Anterior cingulate cortex (tissue), 58 donors: ENCODE results near the gene DYNC2H1.

ENCODE experiments used
- DNase-seq, 58 donors: peaks; one replicate each; lab custom pipeline; 2025; lab: John Stamatoyannopoulos, UW

The DYNC2H1 gene

GRCh38 chr11:103108933-103109817, at the start of gene DYNC2H1:
DYNC2H1 (plus strand) TSS chr11:103109426; CDS start chr11:103109575, 149 bp downstream.
- DNase-seq, result peak; percentile 20 to 91 (median 77)

- no peak for DNase-seq
These were observed 47.6 kb upstream of the DYNC2H1 start for GRCh38 chr11:103061656-103062055.

GRCh38 chr11:103067118-103067517, 42.1 kb upstream of the DYNC2H1 start:
- DNase-seq, result no peak

- no peak for DNase-seq
These were observed 39.9 kb upstream of the DYNC2H1 start for GRCh38 chr11:103069367-103069766.

- no peak for DNase-seq
These were observed 39.1 kb upstream of the DYNC2H1 start for GRCh38 chr11:103070142-103070541.

- no peak for DNase-seq
These were observed 38.2 kb upstream of the DYNC2H1 start for GRCh38 chr11:103071008-103071407.

GRCh38 chr11:103076361-103076760, 32.9 kb upstream of the DYNC2H1 start:
- no peak for DNase-seq

- no peak for DNase-seq
These were observed 31.7 kb upstream of the DYNC2H1 start for GRCh38 chr11:103077554-103077953.

GRCh38 chr11:103078710-103079109, 30.5 kb upstream of the DYNC2H1 start:
- no peak for DNase-seq

GRCh38 chr11:103079833-103080232, 29.4 kb upstream of the DYNC2H1 start:
- DNase-seq, result no peak

- no peak for DNase-seq
These were observed 23.4 kb upstream of the DYNC2H1 start for GRCh38 chr11:103085758-103086365.

- DNase-seq, result no peak
These were observed 22.8 kb upstream of the DYNC2H1 start for GRCh38 chr11:103086461-103086860.

- peak in 35 of 58 donors; percentile 4 to 52 (median 24) for DNase-seq
These were observed 18.0 kb upstream of the DYNC2H1 start for GRCh38 chr11:103091064-103091800.

GRCh38 chr11:103091801-103092524, 17.3 kb upstream of the DYNC2H1 start, which contains the start of gene DCUN1D5:
DCUN1D5 (minus strand) TSS chr11:103092160; CDS start chr11:103091872, 288 bp downstream.
- DNase-seq, result peak; percentile 28 to 97 (median 93)

- no peak for DNase-seq
These were observed 11.9 kb upstream of the DYNC2H1 start for GRCh38 chr11:103097279-103097678.

- DNase-seq, result peak in 10 of 58 donors; percentile 0 to 44 (median 10)
These were observed 677 bp downstream of the DYNC2H1 start for GRCh38 chr11:103109818-103110388.

GRCh38 chr11:103110391-103110790, 1.2 kb downstream of the DYNC2H1 start:
- no peak for DNase-seq

GRCh38 chr11:103111400-103111799, 2.2 kb downstream of the DYNC2H1 start:
- no peak for DNase-seq

GRCh38 chr11:103112364-103112763, 3.1 kb downstream of the DYNC2H1 start:
- no peak for DNase-seq

- DNase-seq, result no peak
These were observed 5.6 kb downstream of the DYNC2H1 start for GRCh38 chr11:103114836-103115235.
